Lower lobe of right lung (tissue), 2 donors: ENCODE results near the gene BGLAP. TPM values are rescaled to one million over a fixed set of nuclear protein-coding genes. Genes with fewer than 3 reads are reported as not detected.

Experiments used
- ATAC-seq, 2 donors: fragments of 200-7000 bp; cut with Tn5 transposase; one replicate each; pipeline ENCODE4 v1.9.1; 2020 to 2022; ENCODE audit warnings: mild to moderate bottlenecking in 2 of 2, moderate library complexity in 2 of 2
- DNase-seq: peaks from one replicate; pipeline ENCODE4 v3.0.0-alpha.2; 2020
- H3K27ac ChIP-seq: fragments of 200-600 bp; one replicate; pipeline ENCODE4 v1.8.0; 2022
- H3K27me3 ChIP-seq: fragments of 200-600 bp; one replicate; pipeline ENCODE4 v1.8.0; 2022; ENCODE audit warnings: low read depth
- H3K36me3 ChIP-seq: fragments of 200-600 bp; one replicate; pipeline ENCODE4 v1.8.0; 2022; ENCODE audit warnings: mild to moderate bottlenecking
- H3K4me1 ChIP-seq: fragments of 200-600 bp; one replicate; pipeline ENCODE4 v1.8.0; 2022
- H3K4me3 ChIP-seq: fragments of 200-600 bp; one replicate; pipeline ENCODE4 v1.8.0; 2022; ENCODE audit warnings: mild to moderate bottlenecking
- H3K9me3 ChIP-seq: fragments of 200-600 bp; one replicate; pipeline ENCODE4 v1.8.0; 2022
- CTCF ChIP-seq: fragments of 200-600 bp; IDR thresholded peaks from one replicate; pipeline ENCODE4 v1.8.0; 2022; ENCODE audit warnings: antibody characterized with exemption, mild to moderate bottlenecking
- intact Hi-C: fragments of 100-400 bp; cut with DNase I; formaldehyde crosslinking; loops from one replicate; pipeline ENCODE4 v1.11.0; 2022
- total RNA-seq: library from RNA; stranded (reverse); fragmentation: NEBNext Ultra II Directional; extraction: Animal tissue kit (Norgen Biotek cat#: 25700); gene quantifications from one replicate; pipeline ENCODE4 v1.2.1, GENCODE V29; 2021
- donor health status: DM: no; HTN: yes; CAD: no; lungs with severe emphysema.

Gene BGLAP
- total RNA-seq, 1 donor from 2014 or later: 4.8 TPM

- TF ChIP-seq CTCF: no peak
- H3K27me3 ChIP-seq: no peaks in the 10 kb centered on the region
- no peak for DNase-seq
- peaks cover 26% of the 10 kb centered on the region for H3K4me1 ChIP-seq
- intact Hi-C loops: no loop called here
- H3K4me3 ChIP-seq: no peak overlapping the region
- H3K9me3 ChIP-seq: no peaks in the 10 kb centered on the region
- H3K36me3 ChIP-seq: peaks cover 37% of the 10 kb centered on the region
- ATAC-seq: no peak
- H3K27ac ChIP-seq: peak overlapping the region; percentile 76
These were observed 24.1 kb upstream of the BGLAP start for GRCh38 chr1:156217871-156218270.

- peaks cover 50% of the 10 kb centered on the region for H3K36me3 ChIP-seq
- no peak overlapping the region for H3K4me3 ChIP-seq
- peaks cover 23% of the 10 kb centered on the region for H3K4me1 ChIP-seq
- no peak for TF ChIP-seq CTCF
- no peak overlapping the region for H3K27ac ChIP-seq
- H3K9me3 ChIP-seq: no peaks in the 10 kb centered on the region
- no peak for ATAC-seq
- DNase-seq: no peak
- intact Hi-C loops: no loop called here
- H3K27me3 ChIP-seq: no peaks in the 10 kb centered on the region
These were observed 21.8 kb upstream of the BGLAP start for GRCh38 chr1:156220226-156220625.

GRCh38 chr1:156221986-156222692, 19.8 kb upstream of the BGLAP start:
- Histone ChIP-seq H3K4me1 (peaks cover 27% of the 10 kb centered on the region), H3K36me3 (peaks cover 62% of the 10 kb centered on the region), H3K27me3 (no peaks in the 10 kb centered on the region), H3K4me3 (no peak overlapping the region), H3K9me3 (no peaks in the 10 kb centered on the region), H3K27ac (no peak overlapping the region)
- intact Hi-C loops: no loop called here
- DNase-seq (no peak), ATAC-seq (no peak)
- TF ChIP-seq CTCF: no peak

- DNase-seq (peak; percentile 13), ATAC-seq (no peak)
- no peak overlapping the region for H3K4me3 ChIP-seq
- H3K4me1 ChIP-seq: peaks cover 12% of the 10 kb centered on the region
- peak; percentile 10 for TF ChIP-seq CTCF
- no peak overlapping the region for H3K27ac ChIP-seq
- H3K36me3 ChIP-seq: peaks cover 87% of the 10 kb centered on the region
- H3K9me3 ChIP-seq: no peaks in the 10 kb centered on the region
- intact Hi-C loops: loop anchor here (5.0 kb wide), 1 partner anchor 78 kb away; no protein-coding TSS in a partner anchor
- H3K27me3 ChIP-seq: no peaks in the 10 kb centered on the region
These were observed 16.3 kb upstream of the BGLAP start for GRCh38 chr1:156225677-156226014.

- Histone ChIP-seq H3K27ac (no peak overlapping the region), H3K9me3 (no peaks in the 10 kb centered on the region), H3K36me3 (peaks cover 82% of the 10 kb centered on the region), H3K27me3 (no peaks in the 10 kb centered on the region), H3K4me1 (peaks cover 12% of the 10 kb centered on the region), H3K4me3 (no peak overlapping the region)
- DNase-seq (peak; percentile 8), ATAC-seq (no peak)
- intact Hi-C loops: loop anchor here (5.0 kb wide), 1 partner anchor 79 kb away; no protein-coding TSS in a partner anchor
- no peak for TF ChIP-seq CTCF
These were observed 15.9 kb upstream of the BGLAP start for GRCh38 chr1:156226116-156226538.
